SU-DHL-6 (cell line): Measurements from ENCODE around the gene DUSP5.

Experiments used
- CTCF ChIP-seq: fragments of 200-600 bp; sonication (generic); IDR thresholded peaks from one replicate; pipeline ENCODE4 v1.5.1; 2017; ENCODE audit warnings: antibody characterized with exemption, mild to moderate bottlenecking, low read length, moderate library complexity; ENCODE audit not compliant: insufficient read depth, poor library complexity, severe bottlenecking
- EZH2phosphoT487 ChIP-seq: fragments of 200-600 bp; sonication (generic), shearing (Covaris generic); conservative IDR thresholded peaks from 2 replicates; pipeline ENCODE4 v1.6.1; 2018; ENCODE audit warnings: mild to moderate bottlenecking, antibody characterized with exemption, low read length, moderate library complexity, mixed read lengths

DNA sequence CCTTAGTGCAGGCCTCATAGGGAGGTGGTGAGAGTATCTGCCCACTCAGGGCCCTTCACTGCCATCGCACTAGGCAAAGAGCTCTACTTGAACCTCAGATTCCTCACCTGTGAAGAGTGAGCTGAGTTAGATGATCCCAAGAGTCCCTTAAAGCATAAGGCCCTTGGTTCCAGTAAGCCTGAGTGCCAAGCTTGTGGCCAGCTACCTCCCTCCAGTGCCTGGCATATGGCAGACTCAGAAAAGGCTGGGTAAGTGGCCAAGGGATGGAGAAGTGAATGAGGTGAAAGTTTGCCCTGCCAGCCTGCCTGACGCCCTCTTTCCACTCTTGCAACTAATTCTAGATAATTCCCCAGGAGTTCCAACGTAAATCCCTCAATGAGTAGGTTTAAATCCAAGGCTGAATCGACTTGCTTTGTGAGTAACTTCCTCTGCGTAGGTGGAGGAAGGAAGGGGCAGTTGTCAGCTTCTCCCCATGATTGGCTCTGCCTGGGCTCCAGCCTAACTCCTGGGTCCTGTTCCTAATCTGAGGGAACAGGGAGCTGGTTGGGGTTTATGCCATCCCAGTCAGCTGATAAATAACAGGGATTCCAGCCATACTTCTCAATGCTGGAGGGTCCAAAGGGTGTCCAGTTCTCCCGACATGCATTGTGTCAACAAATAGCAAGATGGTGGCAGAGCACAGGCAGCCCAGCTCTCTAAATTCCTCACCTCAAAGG lies 14.2 kb downstream of the DUSP5 start:
- TF ChIP-seq CTCF = no peak
- no peak for TF ChIP-seq EZH2phosphoT487
